Measurements from ENCODE around the gene CS.
"Not testable (repeated sequence)": the region's sequence is repeated elsewhere in the genome, so short reads cannot be mapped to it uniquely, and the experiment has no call there.

CS gene

GRCh38 chr12:56299853-56300643 is at the start of gene CS:
Gene CS, minus strand, starts transcription at chr12:56300330. Its CDS starts 129 bp downstream, at chr12:56300201.
- DNase-seq (ENCODE audit: insufficient read length, low spot score) (peak; percentile 96), FAIRE-seq (no peak)

GRCh38 chr12:56348776-56349175 is 48.6 kb upstream of the CS start:
- FAIRE-seq (no peak), DNase-seq (ENCODE audit: insufficient read length, low spot score) (no peak)

DNA sequence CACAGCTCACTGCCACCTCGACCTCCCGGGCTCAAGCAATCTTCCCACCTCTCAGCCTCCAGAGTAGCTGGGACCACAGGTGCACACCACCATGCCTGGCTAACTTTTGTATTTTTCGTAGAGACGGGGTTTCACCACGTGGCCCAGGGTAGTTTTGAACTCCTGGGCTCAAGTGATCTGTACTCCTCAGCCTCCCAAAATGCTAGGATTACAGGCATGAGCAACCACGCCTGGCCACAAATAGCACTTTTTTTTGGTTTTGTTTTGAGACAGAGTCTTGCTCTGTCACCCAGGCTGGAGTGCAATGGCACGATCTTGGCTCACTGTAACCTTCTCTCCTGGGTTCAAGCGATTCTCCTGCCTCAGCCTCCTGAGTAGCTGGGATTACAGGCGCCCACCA is 47.1 kb upstream of the CS start:
- DNase-seq (ENCODE audit: insufficient read length, low spot score): not testable (repeated sequence)
- peak; percentile 28 for FAIRE-seq

DNA sequence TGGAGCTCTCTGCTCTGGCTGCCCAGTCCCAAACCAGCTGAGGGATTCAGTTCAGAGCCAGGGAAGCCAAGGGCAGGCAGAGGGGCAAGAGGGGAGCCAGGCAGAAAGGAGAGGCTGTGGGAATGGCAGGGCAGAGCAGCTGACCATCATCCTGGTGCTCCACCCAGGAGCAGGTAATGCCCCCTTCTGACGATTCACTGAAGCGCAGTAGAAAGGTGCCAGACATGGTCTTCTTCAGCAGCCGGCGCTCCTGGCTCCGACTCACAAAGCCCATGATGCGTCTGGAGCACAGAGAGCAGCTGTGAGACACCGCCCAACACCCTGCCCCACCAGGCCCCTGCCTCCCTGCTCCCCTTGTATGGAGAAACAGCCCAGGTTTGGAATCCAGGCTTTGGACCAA is 46.5 kb upstream of the CS start:
- FAIRE-seq (no peak), DNase-seq (ENCODE audit: insufficient read length, low spot score) (no peak)

GRCh38 chr12:56342290-56342689 is 42.2 kb upstream of the CS start:
- FAIRE-seq; DNase-seq (ENCODE audit: insufficient read length, low spot score): not testable (repeated sequence)

- DNase-seq (ENCODE audit: insufficient read length, low spot score): no peak
- FAIRE-seq: no peak
Measured at GRCh38 chr12:56341616-56342015, 41.5 kb upstream of the CS start.

- no peak for DNase-seq (ENCODE audit: insufficient read length, low spot score)
- no peak for FAIRE-seq
Measured at GRCh38 chr12:56339158-56339422, 39.0 kb upstream of the CS start.

DNA sequence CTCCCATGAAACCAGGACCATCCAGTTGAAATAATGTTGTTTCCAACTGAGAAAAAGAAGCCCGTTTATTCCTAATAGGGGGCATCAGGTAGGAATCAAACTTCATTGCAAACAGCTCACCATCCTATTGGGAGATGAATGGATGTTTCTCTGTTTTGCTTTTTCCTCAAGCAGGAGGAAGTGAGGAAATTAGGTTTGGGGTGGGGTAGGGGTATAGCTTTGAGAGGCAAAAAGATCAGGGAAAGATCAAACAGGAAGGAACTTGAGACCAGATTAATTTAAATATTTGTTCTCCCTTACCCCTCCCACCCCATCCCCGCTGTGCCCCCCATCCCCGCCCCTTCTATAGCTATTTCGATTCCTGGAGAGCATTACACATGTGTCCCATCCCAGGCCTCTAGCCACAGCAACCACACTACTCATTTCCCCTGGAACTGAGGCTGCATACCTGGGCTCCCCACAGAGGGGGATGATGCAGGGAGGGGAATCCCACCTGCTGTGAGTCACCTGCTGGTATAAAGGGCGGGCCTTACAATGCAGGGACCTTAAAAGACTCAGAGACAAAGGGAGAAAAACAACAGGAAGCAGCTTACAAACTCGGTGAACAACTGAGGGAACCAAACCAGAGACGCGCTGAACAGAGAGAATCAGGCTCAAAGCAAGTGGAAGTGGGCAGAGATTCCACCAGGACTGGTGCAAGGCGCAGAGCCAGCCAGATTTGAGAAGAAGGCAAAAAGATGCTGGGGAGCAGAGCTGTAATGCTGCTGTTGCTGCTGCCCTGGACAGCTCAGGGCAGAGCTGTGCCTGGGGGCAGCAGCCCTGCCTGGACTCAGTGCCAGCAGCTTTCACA is 38.4 kb upstream of the CS start, which contains the start of gene IL23A:
TSS of gene IL23A (plus strand) at position 577 of the 850 bp plus-strand sequence. CDS start at position 738, 161 bp downstream.
- DNase-seq (ENCODE audit: insufficient read length, low spot score): no peak

GRCh38 chr12:56337753-56338251 is 37.7 kb upstream of the CS start:
- FAIRE-seq: no peak
- no peak for DNase-seq (ENCODE audit: insufficient read length, low spot score)

More for the DNA sequence above, 38.4 kb upstream of the CS start, which contains the start of gene IL23A:
- FAIRE-seq: no peak

GRCh38 chr12:56336361-56337167 is 36.4 kb upstream of the CS start:
- DNase-seq (ENCODE audit: insufficient read length, low spot score): no peak
- no peak for FAIRE-seq

DNA sequence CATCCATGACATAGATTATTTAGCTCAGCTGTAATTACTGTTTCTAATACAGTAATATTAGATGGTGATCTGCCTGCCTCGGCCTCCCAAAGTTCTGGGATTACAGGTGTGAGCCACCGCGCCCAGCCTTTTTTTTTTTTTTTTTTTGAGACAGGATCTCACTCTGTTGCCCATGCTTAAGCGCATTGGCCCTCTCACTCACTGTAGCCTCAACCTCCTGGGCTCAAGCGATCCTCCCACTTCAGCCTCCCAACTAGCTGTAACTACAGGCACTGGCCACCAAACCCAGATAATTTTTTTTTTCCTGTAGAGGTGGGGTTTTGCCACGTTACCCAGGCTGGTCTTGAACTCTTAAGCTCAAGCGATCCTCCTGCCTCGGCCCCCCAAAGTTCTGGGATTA is 35.4 kb upstream of the CS start:
- FAIRE-seq; DNase-seq (ENCODE audit: insufficient read length, low spot score): not testable (repeated sequence)

- no peak for FAIRE-seq
- DNase-seq (ENCODE audit: insufficient read length, low spot score): no peak
Measured at GRCh38 chr12:56334490-56334793, 34.3 kb upstream of the CS start.

DNA sequence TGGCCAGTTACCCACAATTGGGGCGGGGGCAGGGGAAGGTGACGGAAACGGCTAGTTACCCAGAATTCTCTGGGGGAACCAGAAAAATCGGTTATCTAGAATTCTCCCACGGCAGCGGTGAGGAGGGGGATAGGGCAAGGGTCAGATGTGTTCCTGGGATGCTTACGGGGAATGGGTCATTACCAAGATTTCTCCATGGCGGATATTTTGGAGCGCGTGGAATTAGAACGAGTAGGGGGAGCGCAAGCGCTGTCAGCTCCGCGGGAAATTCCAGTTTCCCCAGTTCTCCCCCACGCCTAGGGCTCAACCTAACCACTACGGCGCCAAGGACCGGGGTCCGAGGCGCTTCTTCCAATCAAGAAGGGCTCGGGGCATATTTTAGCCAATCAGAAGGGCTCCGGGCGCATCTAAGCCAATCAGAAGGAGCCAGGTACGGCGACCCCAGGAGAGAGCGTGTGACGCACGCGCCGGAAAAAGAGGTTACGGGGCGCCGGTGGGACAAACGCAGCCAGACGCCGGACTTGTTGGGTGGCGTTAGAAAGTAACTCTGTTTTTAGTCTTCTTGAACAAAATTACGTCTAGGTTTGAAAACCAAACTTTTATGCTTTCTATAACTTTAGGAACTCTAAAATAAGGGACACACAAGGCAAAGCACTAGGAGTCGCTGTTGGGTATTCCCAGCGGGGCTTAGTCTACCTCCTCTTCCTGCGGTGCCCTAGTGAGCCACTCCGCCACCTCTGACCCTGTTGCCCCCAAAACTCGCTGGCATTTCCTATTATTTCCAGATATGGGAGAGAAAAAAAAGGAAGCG is 33.8 kb upstream of the CS start, which contains the start of gene PAN2:
TSS of gene PAN2 (minus strand) at position 322 of the 811 bp plus-strand sequence. CDS start 906 bp downstream, outside the sequence.
- FAIRE-seq (no peak), DNase-seq (ENCODE audit: insufficient read length, low spot score) (peak; percentile 99)

- no peak for FAIRE-seq
- DNase-seq (ENCODE audit: insufficient read length, low spot score): no peak
Measured at GRCh38 chr12:56333197-56333678, 33.1 kb upstream of the CS start.

- FAIRE-seq (no peak), DNase-seq (ENCODE audit: insufficient read length, low spot score) (no peak)
Measured at GRCh38 chr12:56332512-56333196, 32.5 kb upstream of the CS start.

GRCh38 chr12:56330936-56331490 is 30.9 kb upstream of the CS start:
- no peak for FAIRE-seq
- DNase-seq (ENCODE audit: insufficient read length, low spot score): no peak

DNA sequence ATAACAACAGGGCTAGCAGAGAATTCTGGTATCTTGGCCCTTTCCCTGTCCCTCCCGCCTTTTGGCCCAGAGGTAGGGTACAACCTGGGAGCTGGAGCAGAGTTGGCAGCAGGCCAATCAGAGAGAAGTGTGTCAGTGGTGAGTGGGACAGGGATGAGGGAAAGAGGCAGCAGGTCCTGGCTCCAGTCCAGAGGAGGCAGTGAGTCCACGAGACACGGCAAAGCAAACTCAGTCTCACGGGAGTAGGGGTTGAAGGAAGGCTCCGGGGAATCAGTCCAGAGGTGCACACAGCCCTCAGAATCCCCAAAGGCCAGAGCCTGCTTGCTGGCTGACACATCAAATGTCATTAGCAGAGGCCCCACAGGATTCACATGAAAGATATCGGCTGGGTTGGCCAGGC is 26.4 kb upstream of the CS start:
- DNase-seq (ENCODE audit: insufficient read length, low spot score) (no peak), FAIRE-seq (no peak)

DNA sequence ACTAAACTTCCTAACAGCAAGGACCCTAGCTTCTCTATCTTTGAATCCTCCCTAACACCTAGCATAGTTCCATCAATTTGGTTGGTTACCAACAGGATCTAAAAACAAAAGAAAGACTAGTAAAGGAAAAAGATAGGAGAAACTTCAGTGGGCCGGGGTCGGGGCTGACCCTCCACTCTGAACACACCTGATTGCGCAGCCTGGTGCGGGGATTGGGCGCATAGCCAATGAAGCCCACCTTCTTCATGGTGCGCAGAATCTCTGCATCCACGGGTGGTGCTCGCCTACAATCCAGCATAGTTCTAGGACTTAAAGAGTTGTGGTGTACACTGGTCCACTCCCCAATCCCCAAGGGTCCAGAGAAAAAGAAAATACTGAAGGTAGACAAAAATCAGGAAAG is 26.0 kb upstream of the CS start:
- FAIRE-seq (no peak), DNase-seq (ENCODE audit: insufficient read length, low spot score) (no peak)

GRCh38 chr12:56324206-56324605 is 24.1 kb upstream of the CS start:
- DNase-seq (ENCODE audit: insufficient read length, low spot score): no peak

More at GRCh38 chr12:56324206-56324605, 24.1 kb upstream of the CS start:
- no peak for FAIRE-seq
